Esophagus squamous epithelium (tissue), 4 donors: ENCODE measurements around the gene MICAL3.

Experiments
- POLR2A ChIP-seq, 4 donors: fragments of 450-650 bp; IDR thresholded peaks; one replicate each; pipeline ENCODE4 v1.6.1; 2017; ENCODE audit warnings: antibody characterized with exemption in 4 of 4, mild to moderate bottlenecking in 4 of 4, moderate library complexity in 3 of 4
- TF ChIP-seq, protein P1 (sequence below), 6 experiments: fragments of 450-650 bp in 4 of 6; fragments of 200-600 bp in 2 of 6; sonication (generic) in 2 of 6; IDR thresholded peaks; one replicate each; pipeline ENCODE4 v1.5.1; 2016 to 2019; ENCODE audit warnings: antibody characterized with exemption in 6 of 6, mild to moderate bottlenecking in 4 of 6, moderate library complexity in 4 of 6

DNA sequence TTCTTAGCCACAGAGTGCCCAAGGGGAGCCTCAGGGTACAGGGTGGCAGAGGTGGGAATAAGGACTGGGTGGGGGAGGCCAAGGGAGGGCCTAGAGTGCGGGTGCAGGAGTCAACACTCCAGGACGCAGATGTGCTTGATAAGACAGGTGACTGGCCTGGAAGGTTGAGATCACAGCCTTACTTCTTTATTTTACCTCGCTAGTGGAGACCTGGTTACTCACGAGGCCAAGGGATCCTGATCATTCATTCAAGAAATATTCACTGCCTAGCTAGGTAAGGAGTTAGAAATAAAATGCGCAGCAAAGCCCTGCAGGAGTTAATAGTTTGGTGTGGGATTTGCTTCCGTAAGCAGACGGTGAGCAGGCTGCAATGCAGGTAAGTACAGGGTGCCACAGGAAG is 40.3 kb upstream of the MICAL3 start:
- no peak for TF ChIP-seq POLR2A (IDR thresholded peaks at IDR 0.05)
- TF ChIP-seq, protein P1, sequence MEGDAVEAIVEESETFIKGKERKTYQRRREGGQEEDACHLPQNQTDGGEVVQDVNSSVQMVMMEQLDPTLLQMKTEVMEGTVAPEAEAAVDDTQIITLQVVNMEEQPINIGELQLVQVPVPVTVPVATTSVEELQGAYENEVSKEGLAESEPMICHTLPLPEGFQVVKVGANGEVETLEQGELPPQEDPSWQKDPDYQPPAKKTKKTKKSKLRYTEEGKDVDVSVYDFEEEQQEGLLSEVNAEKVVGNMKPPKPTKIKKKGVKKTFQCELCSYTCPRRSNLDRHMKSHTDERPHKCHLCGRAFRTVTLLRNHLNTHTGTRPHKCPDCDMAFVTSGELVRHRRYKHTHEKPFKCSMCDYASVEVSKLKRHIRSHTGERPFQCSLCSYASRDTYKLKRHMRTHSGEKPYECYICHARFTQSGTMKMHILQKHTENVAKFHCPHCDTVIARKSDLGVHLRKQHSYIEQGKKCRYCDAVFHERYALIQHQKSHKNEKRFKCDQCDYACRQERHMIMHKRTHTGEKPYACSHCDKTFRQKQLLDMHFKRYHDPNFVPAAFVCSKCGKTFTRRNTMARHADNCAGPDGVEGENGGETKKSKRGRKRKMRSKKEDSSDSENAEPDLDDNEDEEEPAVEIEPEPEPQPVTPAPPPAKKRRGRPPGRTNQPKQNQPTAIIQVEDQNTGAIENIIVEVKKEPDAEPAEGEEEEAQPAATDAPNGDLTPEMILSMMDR (IDR thresholded peaks at IDR 0.05) = no peak
